HEK293T (cell line): ENCODE results near the gene KRT13.

Source experiments
- ARNT ChIP-seq: fragments of 450-650 bp; IDR thresholded peaks from 2 replicates; pipeline ENCODE4 v1.6.1; 2017; ENCODE audit warnings: mild to moderate bottlenecking
- BHLHE40 ChIP-seq: fragments of 450-650 bp; IDR thresholded peaks from 2 replicates; pipeline ENCODE4 v1.6.1; 2016; ENCODE audit warnings: mild to moderate bottlenecking, moderate library complexity, borderline replicate concordance
- CTBP1 ChIP-seq: fragments of 450-650 bp; IDR thresholded peaks from 2 replicates; pipeline ENCODE4 v1.6.1; 2016; ENCODE audit warnings: borderline replicate concordance
- FOXK2 ChIP-seq: fragments of 450-650 bp; IDR thresholded peaks from 2 replicates; pipeline ENCODE4 v1.6.1; 2016; ENCODE audit warnings: mild to moderate bottlenecking
- FOXM1 ChIP-seq: fragments of 450-650 bp; IDR thresholded peaks from 2 replicates; pipeline ENCODE4 v1.6.1; 2017; ENCODE audit warnings: mild to moderate bottlenecking, borderline replicate concordance
- HDGF ChIP-seq: fragments of 450-650 bp; IDR thresholded peaks from 2 replicates; pipeline ENCODE4 v1.6.1; 2017; ENCODE audit warnings: antibody characterized with exemption, borderline replicate concordance
- SP1 ChIP-seq: fragments of 450-650 bp; IDR thresholded peaks from 2 replicates; pipeline ENCODE4 v1.6.1; 2017
- SUZ12 ChIP-seq: fragments of 450-650 bp; IDR thresholded peaks from 2 replicates; pipeline ENCODE4 v1.6.1; 2016; ENCODE audit warnings: mild to moderate bottlenecking
- TARDBP ChIP-seq: fragments of 450-650 bp; IDR thresholded peaks from 2 replicates; pipeline ENCODE4 v1.6.1; 2016

DNA sequence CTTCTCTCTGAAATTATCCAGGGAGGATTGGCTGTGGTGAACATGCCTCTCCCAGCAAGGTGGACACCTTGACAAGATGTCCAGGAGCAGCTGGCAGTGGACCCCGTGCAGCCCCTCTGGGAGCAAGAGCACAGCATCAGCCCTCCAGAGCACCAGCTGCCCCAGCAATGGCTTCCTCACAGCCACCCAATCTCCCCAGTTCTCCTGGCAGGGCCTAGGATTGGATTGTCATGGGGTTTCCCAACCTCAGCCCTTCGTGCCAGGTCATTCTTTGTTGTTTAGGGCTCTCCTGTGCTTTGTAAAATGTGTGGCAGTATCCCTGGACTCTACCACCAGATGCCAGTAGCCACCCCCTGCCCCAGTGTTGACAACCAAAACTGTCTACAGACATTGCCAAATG, 13.9 kb downstream of the KRT13 start:
- TF ChIP-seq ARNT (no peak), CTBP1 (no peak), SP1 (no peak), HDGF (no peak), FOXK2 (no peak), SUZ12 (no peak), TARDBP (no peak), BHLHE40 (no peak), FOXM1 (no peak)
